BJ (cell line): ENCODE measurements around the gene BMP10. TPM values are rescaled to one million over a fixed set of nuclear protein-coding genes. Genes with fewer than 3 reads are reported as not detected.

Source experiments
- CTCF ChIA-PET: fragments of 350-600 bp; formaldehyde crosslinking; extraction: SDS; loops from one replicate; lab custom pipeline; 2021; ENCODE audit warnings: antibody characterized with exemption, inconsistent platforms; lab: Yijun Ruan, JAX
- POLR2A ChIA-PET: fragments of 300-600 bp; sonication (Branson Sonifier 250); formaldehyde crosslinking; extraction: SDS; loops from one replicate; lab custom pipeline; 2021; ENCODE audit warnings: antibody characterized with exemption; lab: Charles Lee
- DNase-seq: peaks from one replicate; pipeline ENCODE4 v3.0.0-alpha.2; 2011; ENCODE audit warnings: low read depth
- H3K27me3 ChIP-seq: 2 replicates; pipeline ENCODE4 v1.6.0; 2011; ENCODE audit warnings: low read length; ENCODE audit not compliant: control insufficient read depth, insufficient read depth
- H3K36me3 ChIP-seq: 2 replicates; pipeline ENCODE4 v1.5.1; 2011; ENCODE audit warnings: low read length; ENCODE audit not compliant: control insufficient read depth, insufficient read depth
- H3K4me3 ChIP-seq: 2 replicates; pipeline ENCODE4 v1.5.1; 2011; ENCODE audit warnings: low read depth, mild to moderate bottlenecking, control low read depth, low read length
- polyA minus RNA-seq: library from RNA; depleted of rRNA, polyadenylated mRNA; stranded (reverse); fragments of >200 nt; gene quantifications from 2 replicates; pipeline ENCODE4 v1.2.3, GENCODE V29; 2011; rRNA and poly(A)+ RNA removed
- polyA plus RNA-seq: library from polyadenylated mRNA; depleted of rRNA; stranded (reverse); fragments of >200 nt; gene quantifications from 2 replicates; pipeline ENCODE4 v1.2.3, GENCODE V29; 2011; rRNA removed
- TF ChIP-seq, protein P1 (sequence below): IDR thresholded peaks from 2 replicates; pipeline ENCODE4 v1.5.1; 2011; ENCODE audit warnings: low read depth, mild to moderate bottlenecking, control low read depth, inconsistent platforms, low read length, moderate library complexity; ENCODE audit not compliant: insufficient read depth

Gene BMP10, protein sequence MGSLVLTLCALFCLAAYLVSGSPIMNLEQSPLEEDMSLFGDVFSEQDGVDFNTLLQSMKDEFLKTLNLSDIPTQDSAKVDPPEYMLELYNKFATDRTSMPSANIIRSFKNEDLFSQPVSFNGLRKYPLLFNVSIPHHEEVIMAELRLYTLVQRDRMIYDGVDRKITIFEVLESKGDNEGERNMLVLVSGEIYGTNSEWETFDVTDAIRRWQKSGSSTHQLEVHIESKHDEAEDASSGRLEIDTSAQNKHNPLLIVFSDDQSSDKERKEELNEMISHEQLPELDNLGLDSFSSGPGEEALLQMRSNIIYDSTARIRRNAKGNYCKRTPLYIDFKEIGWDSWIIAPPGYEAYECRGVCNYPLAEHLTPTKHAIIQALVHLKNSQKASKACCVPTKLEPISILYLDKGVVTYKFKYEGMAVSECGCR
- polyA plus RNA-seq = not detected in 2 replicates
- polyA minus RNA-seq = not detected in 2 replicates

DNA sequence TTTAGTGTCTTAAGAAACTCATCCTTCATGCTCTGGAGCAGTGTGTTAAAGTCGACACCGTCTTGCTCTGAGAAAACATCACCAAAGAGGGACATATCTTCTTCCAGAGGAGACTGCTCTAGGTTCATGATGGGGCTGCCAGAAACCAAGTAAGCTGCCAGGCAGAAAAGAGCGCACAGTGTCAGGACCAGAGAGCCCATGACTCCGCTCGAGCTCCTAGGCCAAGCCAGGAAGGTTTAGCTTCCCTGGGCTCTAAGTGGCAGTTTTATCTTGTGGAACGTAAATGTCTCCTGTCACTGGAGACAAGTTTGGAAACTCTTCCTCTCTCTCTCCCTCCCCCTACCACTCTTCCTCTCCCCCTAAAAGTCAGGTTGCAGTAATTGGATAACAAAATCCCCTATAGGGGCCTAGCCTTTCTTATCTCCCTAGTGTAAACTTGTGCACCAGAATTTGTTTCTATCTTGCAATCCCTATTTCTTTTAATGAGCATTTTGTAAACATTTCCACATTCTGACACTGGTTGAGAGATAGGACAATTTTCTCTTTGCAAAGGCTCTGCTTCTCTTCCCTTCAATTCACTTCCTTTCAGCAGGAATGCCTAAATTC lies at the start of gene BMP10:
TSS of gene BMP10 (minus strand) at position 239 of the 606 bp plus-strand sequence. CDS start at position 200, 39 bp downstream.
- no peak within 1 kb of the TSS for H3K4me3 ChIP-seq
- ChIA-PET POLR2A (no interaction called here), CTCF (interaction anchor here (1.5 kb wide), 1 partner anchor 9 kb away, joined by 4 read pairs; no protein-coding TSS in a partner anchor)
- TF ChIP-seq, protein P1, sequence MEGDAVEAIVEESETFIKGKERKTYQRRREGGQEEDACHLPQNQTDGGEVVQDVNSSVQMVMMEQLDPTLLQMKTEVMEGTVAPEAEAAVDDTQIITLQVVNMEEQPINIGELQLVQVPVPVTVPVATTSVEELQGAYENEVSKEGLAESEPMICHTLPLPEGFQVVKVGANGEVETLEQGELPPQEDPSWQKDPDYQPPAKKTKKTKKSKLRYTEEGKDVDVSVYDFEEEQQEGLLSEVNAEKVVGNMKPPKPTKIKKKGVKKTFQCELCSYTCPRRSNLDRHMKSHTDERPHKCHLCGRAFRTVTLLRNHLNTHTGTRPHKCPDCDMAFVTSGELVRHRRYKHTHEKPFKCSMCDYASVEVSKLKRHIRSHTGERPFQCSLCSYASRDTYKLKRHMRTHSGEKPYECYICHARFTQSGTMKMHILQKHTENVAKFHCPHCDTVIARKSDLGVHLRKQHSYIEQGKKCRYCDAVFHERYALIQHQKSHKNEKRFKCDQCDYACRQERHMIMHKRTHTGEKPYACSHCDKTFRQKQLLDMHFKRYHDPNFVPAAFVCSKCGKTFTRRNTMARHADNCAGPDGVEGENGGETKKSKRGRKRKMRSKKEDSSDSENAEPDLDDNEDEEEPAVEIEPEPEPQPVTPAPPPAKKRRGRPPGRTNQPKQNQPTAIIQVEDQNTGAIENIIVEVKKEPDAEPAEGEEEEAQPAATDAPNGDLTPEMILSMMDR = no peak
- peaks cover 5% of the 10 kb centered on the region for H3K27me3 ChIP-seq
- DNase-seq = no peak
- H3K36me3 ChIP-seq = no peaks in the 10 kb centered on the region

DNA sequence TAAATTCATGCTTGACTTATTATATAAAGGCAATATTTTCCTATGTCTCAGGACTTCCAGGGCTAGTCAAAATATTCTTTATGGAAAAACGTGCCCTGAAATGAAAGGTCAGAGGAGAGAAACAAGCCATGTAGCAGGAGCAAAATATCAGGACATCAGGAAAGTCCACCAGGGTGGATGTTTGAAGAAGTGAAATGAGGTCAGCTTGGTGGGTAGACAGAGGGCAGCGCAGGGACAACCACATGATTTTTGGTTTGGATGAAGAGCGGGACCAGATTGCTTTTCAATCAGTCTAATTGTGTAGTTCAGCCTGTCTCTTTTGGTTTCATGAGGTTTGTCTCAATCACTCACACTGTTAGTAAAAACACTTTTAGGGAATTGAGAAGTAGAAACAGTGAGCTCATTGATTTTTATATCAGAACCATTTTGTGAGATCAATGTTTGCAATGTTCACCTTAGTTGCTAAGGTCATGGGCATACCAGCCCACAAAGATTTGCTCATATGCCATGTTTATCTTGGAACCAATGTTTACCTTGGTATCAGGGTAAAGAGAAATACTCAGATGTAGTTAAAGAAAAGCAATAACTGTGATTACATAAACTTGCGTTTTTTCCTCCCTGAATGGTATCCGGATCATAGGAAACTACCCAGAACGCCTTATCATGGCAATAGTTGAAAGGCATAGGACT lies 49.4 kb upstream of the BMP10 start:
- CTCF ChIA-PET = interaction anchor here (1.2 to 2.6 kb wide), 2 partner anchors 169 to 211 kb away, joined by 7 to 10 read pairs; no protein-coding TSS in a partner anchor
- H3K4me3 ChIP-seq = no peak overlapping the region
- TF ChIP-seq, protein P1 = no peak
- no peaks in the 10 kb centered on the region for H3K27me3 ChIP-seq
- POLR2A ChIA-PET = no interaction called here
- H3K36me3 ChIP-seq = no peaks in the 10 kb centered on the region
- DNase-seq = no peak

DNA sequence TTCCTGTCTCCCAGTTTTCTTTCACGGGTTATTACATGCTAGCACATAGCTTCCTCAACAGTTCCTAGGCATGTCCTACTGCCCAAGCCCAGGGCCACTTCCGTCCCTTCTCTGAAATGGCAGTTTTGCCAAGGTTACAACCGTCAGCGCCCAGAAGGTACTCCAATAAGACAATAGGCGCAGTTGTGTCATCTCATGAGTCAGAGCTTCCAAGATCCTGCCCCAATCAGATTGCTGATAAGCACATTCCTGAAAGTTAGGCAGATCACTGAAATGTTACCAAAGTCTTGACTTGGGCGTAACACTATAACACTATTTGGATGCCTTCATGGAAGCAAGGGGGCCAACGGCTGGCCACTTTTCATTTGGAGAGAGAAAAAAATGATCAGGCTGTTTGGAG lies 47.3 kb upstream of the BMP10 start:
- no peak for DNase-seq
- ChIA-PET CTCF (interaction anchor here (1.2 to 2.6 kb wide), 5 partner anchors 11 to 209 kb away, joined by 3 to 12 read pairs (median 5); no protein-coding TSS in a partner anchor), POLR2A (no interaction called here)
- TF ChIP-seq, protein P1 = no peak
- Histone ChIP-seq H3K4me3 (no peak overlapping the region), H3K27me3 (no peaks in the 10 kb centered on the region), H3K36me3 (no peaks in the 10 kb centered on the region)

DNA sequence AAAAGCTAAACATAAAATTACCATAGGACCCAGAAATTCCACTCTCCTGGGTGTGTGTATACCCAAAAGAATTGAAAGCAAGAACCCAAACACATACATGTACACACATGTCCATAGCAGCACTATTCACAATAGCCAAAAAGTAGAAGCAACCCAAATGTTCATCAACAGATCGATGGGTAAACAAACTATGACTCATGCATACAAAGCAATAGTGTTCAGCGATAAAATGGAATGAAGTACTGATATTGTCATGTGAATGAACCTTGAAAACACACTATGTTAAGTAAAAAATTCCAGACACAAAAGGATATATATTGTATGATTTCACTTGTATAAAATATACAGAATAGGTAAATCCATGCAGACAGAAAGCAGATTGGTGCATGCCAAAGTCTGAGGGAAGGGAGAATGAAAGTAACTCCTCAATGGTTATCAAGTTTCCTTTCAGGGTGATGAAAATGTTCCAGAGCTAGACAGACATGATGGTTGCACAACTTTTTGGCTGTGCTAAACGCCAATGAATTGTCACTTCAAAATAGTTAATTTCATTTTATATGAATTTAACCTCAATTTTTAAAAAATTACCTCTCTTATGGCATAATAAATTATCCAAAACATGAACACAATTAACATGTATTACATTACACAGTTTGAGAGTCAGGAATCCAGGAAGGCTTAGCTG lies 46.0 kb upstream of the BMP10 start:
- CTCF ChIA-PET = interaction anchor here (1.2 to 2.2 kb wide), 5 partner anchors 9 to 454 kb away, joined by 3 to 12 read pairs (median 5); no protein-coding TSS in a partner anchor
- H3K36me3 ChIP-seq = no peaks in the 10 kb centered on the region
- H3K4me3 ChIP-seq = no peak overlapping the region
- TF ChIP-seq, protein P1 = no peak
- H3K27me3 ChIP-seq = no peaks in the 10 kb centered on the region; the same call in 1 of the 2 replicates
- DNase-seq = no peak
- POLR2A ChIA-PET = no interaction called here
